GM12865 (cell line): ENCODE data around the gene ZNF200.

Experiments
- DNase-seq: peaks from one replicate; pipeline ENCODE4 v3.0.0; 2010; ENCODE audit warnings: low read depth
- H3K4me3 ChIP-seq: 2 replicates; pipeline ENCODE4 v1.5.1; 2011; ENCODE audit warnings: mild to moderate bottlenecking, low read depth, low read length, control low read depth
- CTCF ChIP-seq: IDR thresholded peaks from 2 replicates; pipeline ENCODE4 v1.5.1; 2011; ENCODE audit warnings: low read length, control low read depth, low read depth, inconsistent platforms; ENCODE audit not compliant: insufficient read depth; ENCODE audit errors: missing control alignments

Gene ZNF200

GRCh38 chr16:3252967-3253366 lies 18.0 kb upstream of the ZNF200 start:
- no peak overlapping the region for H3K4me3 ChIP-seq
- no peak for TF ChIP-seq CTCF
- no peak for DNase-seq

- no peak for TF ChIP-seq CTCF
- no peak overlapping the region for H3K4me3 ChIP-seq
- no peak for DNase-seq
These were observed 14.5 kb upstream of the ZNF200 start for GRCh38 chr16:3249451-3249850.

GRCh38 chr16:3249020-3249419 lies 14.1 kb upstream of the ZNF200 start:
- DNase-seq, result no peak
- no peak for TF ChIP-seq CTCF
- H3K4me3 ChIP-seq, result no peak overlapping the region

GRCh38 chr16:3248596-3248995 lies 13.6 kb upstream of the ZNF200 start:
- no peak overlapping the region for H3K4me3 ChIP-seq
- no peak for DNase-seq
- TF ChIP-seq CTCF, result no peak

GRCh38 chr16:3246876-3247275 lies 11.9 kb upstream of the ZNF200 start:
- no peak for TF ChIP-seq CTCF
- DNase-seq, result no peak
- no peak overlapping the region for H3K4me3 ChIP-seq

- no peak for TF ChIP-seq CTCF
- DNase-seq, result no peak
- no peak overlapping the region for H3K4me3 ChIP-seq
These were observed 11.0 kb upstream of the ZNF200 start for GRCh38 chr16:3246002-3246401.

- DNase-seq, result no peak
- no peak for TF ChIP-seq CTCF
- H3K4me3 ChIP-seq, result no peak overlapping the region
These were observed 8.9 kb upstream of the ZNF200 start for GRCh38 chr16:3243882-3244281.
